HCT116 (cell line): ENCODE measurements around the gene PNPLA2. TPM values are rescaled to one million over a fixed set of nuclear protein-coding genes. Genes with fewer than 3 reads are reported as not detected.

Source experiments
- ATAC-seq: fragments of 200-7000 bp; cut with Tn5 transposase; 2 replicates; pipeline ENCODE4 v1.9.1; 2020; ENCODE audit warnings: mild to moderate bottlenecking, moderate library complexity
- BruUV-seq: library from RNA; stranded (reverse); fragments of 400-500 nt; replicated peaks from 2 replicates; lab custom pipeline; 2021; lab: Mats Ljungman, UMichigan
- CTCF ChIA-PET: fragments of 300-600 bp; sonication (Branson Sonifier 250); formaldehyde crosslinking; loops from one replicate; lab custom pipeline; 2021; ENCODE audit warnings: antibody characterized with exemption; lab: Charles Lee
- POLR2A ChIA-PET: fragments of 300-600, 350-600 bp; sonication (Branson Sonifier 250); formaldehyde crosslinking; loops from one replicate; lab custom pipeline; 2021; ENCODE audit warnings: antibody characterized with exemption; lab: Charles Lee
- RAD21 ChIA-PET, 2 experiments: fragments of 300-600 bp; sonication (Branson Sonifier 250); formaldehyde crosslinking; loops; one replicate each; lab custom pipeline; 2023; ENCODE audit warnings: low total read pairs in 2 of 2; ENCODE audit not compliant: uncharacterized antibody in 2 of 2, unreplicated experiment in 2 of 2, low non-redundant PET in 1 of 2; lab: Charles Lee
- DNase-seq: peaks from one replicate; pipeline ENCODE4 v3.0.0-alpha.2; 2010; ENCODE audit warnings: low read depth, low spot score
- H2AFZ ChIP-seq: fragments of 200-600 bp; shearing (Covaris generic), sonication (generic); 2 replicates; pipeline ENCODE4 v1.6.1; 2017; ENCODE audit warnings: low read depth, mixed run types, mixed read lengths, antibody characterized with exemption, low read length; ENCODE audit not compliant: poor library complexity, severe bottlenecking
- H3K27ac ChIP-seq: 2 replicates; pipeline ENCODE4 v1.5.1; 2012; ENCODE audit warnings: low read depth, low read length
- H3K27me3 ChIP-seq: fragments of 200-600 bp; sonication (generic); 2 replicates; pipeline ENCODE4 v1.6.1; 2016; ENCODE audit warnings: mixed run types, low read length, mixed read lengths; ENCODE audit not compliant: insufficient read depth
- H3K36me3 ChIP-seq, 2 experiments: fragments of 200-500 bp in 1 of 2; fragments of 200-600 bp in 1 of 2; sonication (Bioruptor generic) in 1 of 2; sonication (generic) in 1 of 2; 2 replicates each; pipeline versions ENCODE4 v1.5.1 to v1.6.1; 2014 to 2016; ENCODE audit warnings: low read length in 2 of 2, inconsistent platforms in 1 of 2, mixed read lengths in 1 of 2, mixed run types in 1 of 2; ENCODE audit not compliant: insufficient read depth in 2 of 2, control insufficient read depth in 1 of 2
- H3K4me1 ChIP-seq, 2 experiments: fragments of 200-600 bp in 1 of 2; sonication (generic) in 1 of 2; 2 replicates each; pipeline versions ENCODE4 v1.5.1 to v1.6.1; 2012 to 2017; ENCODE audit warnings: low read length in 2 of 2, inconsistent platforms in 1 of 2, mild to moderate bottlenecking in 1 of 2, mixed read lengths in 1 of 2, mixed run types in 1 of 2, moderate library complexity in 1 of 2; ENCODE audit not compliant: insufficient read depth in 2 of 2, control insufficient read depth in 1 of 2
- H3K4me2 ChIP-seq: fragments of 200-600 bp; sonication (generic); 2 replicates; pipeline ENCODE4 v1.6.1; 2017; ENCODE audit warnings: mixed run types, low read length, mixed read lengths
- H3K4me3 ChIP-seq, 2 experiments: fragments of 200-600 bp in 1 of 2; sonication (generic) in 1 of 2; replicated peaks in 1 of 2; 2 replicates each; pipeline ENCODE4 v1.5.1; 2011 to 2016; ENCODE audit warnings: low read length in 2 of 2, control low read depth in 1 of 2, low read depth in 1 of 2, mild to moderate bottlenecking in 1 of 2, mixed read lengths in 1 of 2, mixed run types in 1 of 2
- H3K79me2 ChIP-seq: fragments of 200-600 bp; sonication (generic); 2 replicates; pipeline ENCODE4 v1.6.1; 2017; ENCODE audit warnings: mild to moderate bottlenecking, mixed run types, low read length, moderate library complexity, mixed read lengths; ENCODE audit not compliant: insufficient read depth
- H3K9ac ChIP-seq: fragments of 200-600 bp; sonication (generic); 2 replicates; pipeline ENCODE4 v1.6.1; 2016; ENCODE audit warnings: low read length, mixed read lengths
- H3K9me2 ChIP-seq: fragments of 200-600 bp; sonication (generic), shearing (Covaris generic); 2 replicates; pipeline ENCODE4 v1.6.1; 2017; ENCODE audit warnings: mixed run types, mild to moderate bottlenecking, moderate library complexity; ENCODE audit not compliant: insufficient read depth
- H3K9me3 ChIP-seq, 2 experiments: fragments of 200-500 bp in 1 of 2; fragments of 200-600 bp in 1 of 2; sonication (Bioruptor generic) in 1 of 2; sonication (generic) in 1 of 2; 2 replicates each; pipeline ENCODE4 v1.6.1; 2014 to 2017; ENCODE audit warnings: low read length in 2 of 2, mixed read lengths in 2 of 2, inconsistent platforms in 1 of 2, low read depth in 1 of 2, mild to moderate bottlenecking in 1 of 2, mixed run types in 1 of 2, moderate library complexity in 1 of 2; ENCODE audit not compliant: control insufficient read depth in 1 of 2, insufficient read depth in 1 of 2
- H4K20me1 ChIP-seq: fragments of 200-600 bp; sonication (generic), shearing (Covaris generic); 2 replicates; pipeline ENCODE4 v1.6.1; 2017; ENCODE audit warnings: mixed run types, mild to moderate bottlenecking, moderate library complexity; ENCODE audit not compliant: insufficient read depth
- ATF3 ChIP-seq: IDR thresholded peaks from 2 replicates; pipeline ENCODE4 v1.6.1; 2012
- CBX3 ChIP-seq: IDR thresholded peaks from 2 replicates; pipeline ENCODE4 v1.6.1; 2012; ENCODE audit warnings: low read depth
- CEBPB ChIP-seq: IDR thresholded peaks from 2 replicates; pipeline ENCODE4 v1.6.1; 2012; ENCODE audit warnings: low read depth
- CTCF ChIP-seq, 3 experiments: fragments of 200-600 bp in 1 of 3; sonication (generic) in 1 of 3; IDR thresholded peaks in 2 of 3; conservative IDR thresholded peaks in 1 of 3; 2 replicates each; pipeline ENCODE4 v1.5.1; 2012 to 2017; ENCODE audit warnings: low read depth in 2 of 3, low read length in 2 of 3, antibody characterized with exemption in 1 of 3, borderline replicate concordance in 1 of 3, control low read depth in 1 of 3, mild to moderate bottlenecking in 1 of 3, mixed read lengths in 1 of 3, mixed run types in 1 of 3, moderate library complexity in 1 of 3; ENCODE audit not compliant: insufficient read depth in 1 of 3
- EGR1 ChIP-seq: IDR thresholded peaks from 2 replicates; pipeline ENCODE4 v1.6.1; 2012; ENCODE audit warnings: low read depth
- ELF1 ChIP-seq: IDR thresholded peaks from 2 replicates; pipeline ENCODE4 v1.6.1; 2012; ENCODE audit warnings: low read depth, borderline replicate concordance
- EZH2 ChIP-seq: fragments of 200-600 bp; sonication (generic); IDR thresholded peaks from 2 replicates; pipeline ENCODE4 v1.6.1; 2017; ENCODE audit warnings: antibody characterized with exemption, mixed run types
- EZH2phosphoT487 ChIP-seq: fragments of 200-600 bp; IDR thresholded peaks from 2 replicates; pipeline ENCODE4 v1.6.1; 2018; ENCODE audit warnings: antibody characterized with exemption, borderline replicate concordance
- FOSL1 ChIP-seq: IDR thresholded peaks from 2 replicates; pipeline ENCODE4 v1.6.1; 2012; ENCODE audit warnings: low read depth
- JUND ChIP-seq: IDR thresholded peaks from 2 replicates; pipeline ENCODE4 v1.6.1; 2012
- POLR2A ChIP-seq: IDR thresholded peaks from 2 replicates; pipeline ENCODE4 v1.7.0; 2011; ENCODE audit warnings: borderline replicate concordance; ENCODE audit not compliant: insufficient read depth, insufficient read length; ENCODE audit errors: extremely low read depth
- POLR2AphosphoS5 ChIP-seq: IDR thresholded peaks from 2 replicates; pipeline ENCODE4 v1.6.1; 2011; ENCODE audit warnings: mild to moderate bottlenecking, low read depth, low read length, moderate library complexity
- RAD21 ChIP-seq: IDR thresholded peaks from 2 replicates; pipeline ENCODE4 v1.6.1; 2012; ENCODE audit warnings: low read depth, mild to moderate bottlenecking
- SP1 ChIP-seq: IDR thresholded peaks from 2 replicates; pipeline ENCODE4 v1.6.1; 2012; ENCODE audit warnings: low read depth
- SRF ChIP-seq: IDR thresholded peaks from 2 replicates; pipeline ENCODE4 v1.6.1; 2012; ENCODE audit warnings: low read depth
- YY1 ChIP-seq: IDR thresholded peaks from 2 replicates; pipeline ENCODE4 v1.6.1; 2011; ENCODE audit warnings: low read length, low read depth, moderate library complexity, mild to moderate bottlenecking; ENCODE audit not compliant: insufficient replicate concordance; ENCODE audit errors: extremely low read depth
- ZBTB33 ChIP-seq: IDR thresholded peaks from 2 replicates; pipeline ENCODE4 v1.6.1; 2011; ENCODE audit warnings: mild to moderate bottlenecking, low read length, moderate library complexity; ENCODE audit not compliant: insufficient replicate concordance; ENCODE audit errors: extremely low read depth
- ZNF274 ChIP-seq: fragments of 200-500 bp; sonication (Bioruptor generic); IDR thresholded peaks from 2 replicates; pipeline ENCODE4 v1.6.1; 2014; ENCODE audit warnings: mild to moderate bottlenecking, low read depth, low read length, inconsistent platforms
- intact Hi-C: fragments of 100-400 bp; cut with micrococcal nuclease; formaldehyde crosslinking; loops from 2 replicates; pipeline ENCODE4 v1.10.0; 2022
- total RNA-seq: library from RNA; stranded (reverse); gene quantifications from one replicate; pipeline ENCODE4 v1.2.1, GENCODE V29; 2021; ENCODE audit not compliant: unreplicated experiment

The PNPLA2 gene
- total RNA-seq, 1 experiment from 2014 or later: 124 TPM

GRCh38 chr11:846496-847098, 27.9 kb downstream of the PNPLA2 start:
- ChIA-PET POLR2A (interaction anchor here (0.7 to 1.4 kb wide), 4 partner anchors 8 to 27 kb away, joined by 3 to 4 read pairs (median 4); no protein-coding TSS in a partner anchor), CTCF (no interaction called here), RAD21 (interaction anchor here in 1 of 2 experiments (0.8 kb wide), 1 partner anchor 15 kb away, joined by 3 read pairs; no protein-coding TSS in a partner anchor)
- no TSS peak for BruUV-seq
- no peak for DNase-seq
- intact Hi-C loops: no loop called here
- H3K27ac ChIP-seq: peak overlapping the region; percentile 8; the same call in 1 of the 2 replicates
- H3K27me3 ChIP-seq: no peaks in the 10 kb centered on the region
- H3K9me3 ChIP-seq: no peaks in the 10 kb centered on the region
- no peak for TF ChIP-seq YY1
- TF ChIP-seq ATF3: no peak
- no peak for TF ChIP-seq EZH2phosphoT487
- no peak for TF ChIP-seq JUND
- TF ChIP-seq RAD21: no peak
- TF ChIP-seq CEBPB: no peak
- no peak for TF ChIP-seq ZBTB33
- TF ChIP-seq SP1: no peak
- TF ChIP-seq CBX3: no peak
- no peak for TF ChIP-seq EZH2
- no peak for TF ChIP-seq FOSL1
- no peak for TF ChIP-seq ELF1
- TF ChIP-seq EGR1: no peak
- TF ChIP-seq SRF: no peak
- no peak for TF ChIP-seq CTCF (IDR thresholded peaks at IDR 0.05 in 2 of 3, conservative IDR thresholded peaks at IDR 0.05 in 1 of 3; ENCODE audit: borderline replicate concordance in 1 of 3, insufficient read depth in 1 of 3, low read depth in 2 of 3, low read length in 2 of 3)
- TF ChIP-seq POLR2A: no peak
- no peak for TF ChIP-seq ZNF274
- no peak for TF ChIP-seq POLR2AphosphoS5
- peaks cover 17 to 39% of the 10 kb centered on the region in 2 experiments for H3K4me1 ChIP-seq
- no peak for ATAC-seq
- H3K9me2 ChIP-seq: no peaks in the 10 kb centered on the region
- no peak overlapping the region for H2AFZ ChIP-seq
- H4K20me1 ChIP-seq: no peaks in the 10 kb centered on the region
- H3K79me2 ChIP-seq: peaks cover 23% of the 10 kb centered on the region
- no peak overlapping the region for H3K4me3 ChIP-seq
- no peak overlapping the region for H3K4me2 ChIP-seq
- no peak overlapping the region for H3K9ac ChIP-seq
- no peaks in the 10 kb centered on the region; a peak in 1 of 4 replicates for H3K36me3 ChIP-seq
